ENCODE measurements around the gene SLC35C1.

Gene SLC35C1
- 5.5 to 26.2 (median 13.8) reads per million in 17 experiments for total RNA-seq

DNA sequence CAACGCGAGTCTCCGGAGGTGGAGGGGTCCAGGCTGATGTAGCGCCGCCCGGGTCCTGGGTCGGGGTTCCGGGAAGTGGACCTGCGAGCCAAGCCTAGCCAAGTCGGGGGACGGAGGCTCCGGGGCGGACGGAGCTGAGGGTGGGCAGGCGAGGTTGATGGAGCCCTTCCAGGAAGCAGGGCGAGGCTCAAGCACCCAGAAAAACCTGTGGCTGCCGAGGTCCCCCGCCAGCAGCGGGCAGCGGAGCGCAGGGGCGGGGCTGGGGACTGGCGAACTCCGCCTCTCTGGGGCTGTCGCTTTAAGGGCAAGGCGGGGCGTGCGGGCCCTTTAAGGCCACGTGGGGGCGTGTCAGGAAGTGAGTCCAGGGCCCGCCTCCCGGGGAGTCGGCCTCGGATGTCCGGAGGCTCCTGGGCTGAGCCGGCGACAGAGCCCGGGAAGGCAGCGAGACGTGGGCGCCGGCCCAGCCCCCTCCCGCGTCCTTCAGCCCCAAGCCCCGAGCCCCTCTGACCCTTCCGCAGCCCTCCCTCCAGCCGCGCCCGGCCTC lies at the start of gene SLC35C1:
SLC35C1 (plus strand) TSS at position 389 of the 544 bp plus-strand sequence. CDS start 653 bp downstream, outside the sequence.
- peak; percentile 96 to 99 (median 98) for DNase-seq

DNA sequence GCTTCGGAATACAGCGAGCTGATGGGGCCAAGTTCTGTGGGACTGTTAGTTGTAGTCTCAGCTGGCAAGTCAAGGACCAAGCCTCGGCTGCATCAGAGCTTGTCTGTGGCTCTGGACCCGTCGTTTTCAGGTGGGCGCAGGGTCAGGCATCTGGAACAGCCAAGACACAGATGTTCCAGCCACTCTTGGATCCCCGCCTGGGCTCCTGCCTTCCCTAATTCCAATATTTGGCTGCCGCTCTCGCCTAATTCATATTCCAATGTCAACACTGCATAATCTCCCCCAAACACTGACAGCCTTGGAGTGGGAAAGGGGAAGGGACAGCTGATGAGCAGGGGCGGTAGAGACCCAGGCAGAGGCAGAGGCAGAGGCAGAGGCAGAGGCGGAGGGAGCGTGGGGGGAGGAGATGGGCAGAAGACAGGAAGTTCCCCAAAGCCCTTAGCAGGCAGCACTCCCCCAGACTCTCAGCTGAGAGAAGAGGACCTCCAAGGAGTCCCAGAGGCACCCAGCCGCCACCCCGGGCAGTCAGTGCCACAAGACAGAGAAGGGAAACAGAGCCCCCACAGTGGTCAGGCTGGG lies 49.6 kb upstream of the SLC35C1 start:
- DNase-seq: no peak

DNA sequence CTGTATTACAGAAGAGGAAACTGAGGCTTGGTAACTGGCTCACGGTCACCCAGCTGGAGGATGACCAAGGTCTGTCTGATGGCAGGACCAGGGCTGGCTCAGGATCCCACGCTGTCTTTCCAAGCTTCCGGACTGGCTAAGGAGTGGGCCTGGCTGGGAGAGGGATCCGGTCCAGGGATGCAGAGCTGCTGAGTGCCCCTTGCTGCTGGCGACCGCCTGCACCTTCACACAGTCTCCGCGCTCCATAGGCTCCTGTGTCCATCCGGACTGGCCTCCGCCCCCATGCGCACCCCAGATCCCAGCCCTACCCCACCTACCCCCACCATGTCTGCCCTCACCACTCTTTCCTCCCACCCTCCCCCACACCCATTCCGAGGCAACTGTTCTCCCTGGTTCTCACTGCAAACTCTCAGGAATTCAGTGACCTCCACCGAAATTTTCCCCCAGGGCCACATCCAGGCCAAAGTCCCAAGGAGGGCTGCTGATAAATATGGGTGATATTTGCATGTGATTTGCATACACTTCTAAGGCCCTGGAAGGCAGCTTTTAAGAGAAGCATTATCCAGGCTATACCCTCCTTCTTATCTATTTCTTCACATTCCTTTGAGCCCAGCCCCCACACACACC lies 48.5 kb upstream of the SLC35C1 start:
- no peak for DNase-seq

DNA sequence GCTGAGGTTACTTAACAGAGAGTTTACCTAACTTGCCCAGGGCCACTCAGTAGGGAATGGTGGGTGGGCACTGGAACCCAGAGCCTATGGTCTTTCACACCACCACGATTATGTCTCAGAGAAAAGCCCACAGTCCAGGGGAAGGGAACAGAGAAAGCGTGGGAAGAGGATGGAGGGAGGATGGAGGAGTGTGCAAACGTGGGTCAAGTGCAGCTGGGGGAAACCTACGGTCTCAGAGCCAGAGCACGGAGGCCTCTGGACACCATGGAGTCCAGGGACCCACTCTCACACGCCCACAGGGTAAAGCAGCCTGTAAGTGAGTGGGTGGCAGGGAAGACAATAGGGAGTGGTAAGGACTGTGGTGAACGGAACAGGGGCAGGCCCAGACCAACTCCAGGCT lies 47.3 kb upstream of the SLC35C1 start:
- DNase-seq: no peak

DNA sequence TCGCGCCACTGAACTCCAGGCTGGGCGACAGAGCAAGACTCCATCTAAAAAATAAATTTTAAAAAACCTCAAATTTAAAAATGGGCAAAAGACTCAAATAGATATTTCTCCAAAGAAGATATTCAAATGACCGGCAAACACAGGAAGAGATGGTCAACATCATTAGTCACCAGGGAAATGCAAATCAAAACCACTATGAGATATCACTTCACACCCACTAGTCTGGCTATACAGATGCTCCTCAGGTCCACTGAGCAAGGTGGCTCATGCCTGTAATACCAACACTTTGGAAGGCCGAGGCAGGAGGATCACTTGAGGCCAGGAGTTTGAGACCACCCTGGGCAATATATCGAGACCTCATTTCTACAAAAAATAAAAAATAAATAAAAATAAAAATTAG lies 43.3 kb upstream of the SLC35C1 start:
- no peak for DNase-seq

DNA sequence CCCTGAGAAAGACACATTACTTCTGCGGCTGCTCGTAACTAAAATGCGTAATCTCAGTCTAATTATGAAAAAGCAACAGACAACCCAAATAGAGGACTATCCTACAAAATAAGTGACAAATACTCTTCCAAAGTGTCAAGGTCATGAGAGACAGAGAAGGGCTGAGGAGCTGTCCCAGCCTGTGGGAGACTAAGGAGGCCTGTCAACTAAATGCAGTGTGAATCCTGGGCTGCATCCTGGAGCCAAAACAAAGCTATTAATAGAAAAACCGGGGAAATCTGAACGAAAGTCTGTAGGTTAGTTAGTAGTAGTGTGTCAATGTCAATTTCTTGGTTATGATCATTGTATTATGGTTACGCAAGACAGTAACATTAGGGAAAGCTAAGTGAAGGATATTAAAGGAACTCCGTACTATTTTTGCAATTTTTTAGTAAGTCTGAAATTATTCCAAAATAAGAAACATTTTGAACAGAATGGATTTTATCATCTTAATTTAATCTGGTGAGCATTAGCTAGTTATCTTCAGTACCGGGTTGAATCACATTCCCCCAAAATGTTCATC lies 39.8 kb upstream of the SLC35C1 start:
- no peak for DNase-seq

DNA sequence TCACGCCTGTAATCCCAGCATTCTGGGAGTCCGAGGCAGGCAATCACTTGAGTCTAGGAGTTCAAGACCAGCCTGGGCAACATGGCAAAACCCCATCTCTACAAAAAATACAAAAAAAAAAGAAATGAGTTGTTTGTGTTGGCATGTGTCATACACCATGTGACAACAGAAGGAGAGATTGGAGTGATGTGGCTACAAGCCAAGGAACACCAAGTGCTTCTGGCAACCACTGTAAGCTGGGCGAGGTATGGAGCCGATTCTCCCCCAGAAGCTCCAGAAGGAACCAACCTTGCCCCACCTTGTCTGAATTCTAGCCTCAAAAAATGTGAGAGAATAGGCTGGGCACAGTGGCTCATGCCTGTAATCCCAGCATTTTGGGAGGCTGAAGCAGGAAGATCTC lies 39.1 kb upstream of the SLC35C1 start:
- no peak for DNase-seq

DNA sequence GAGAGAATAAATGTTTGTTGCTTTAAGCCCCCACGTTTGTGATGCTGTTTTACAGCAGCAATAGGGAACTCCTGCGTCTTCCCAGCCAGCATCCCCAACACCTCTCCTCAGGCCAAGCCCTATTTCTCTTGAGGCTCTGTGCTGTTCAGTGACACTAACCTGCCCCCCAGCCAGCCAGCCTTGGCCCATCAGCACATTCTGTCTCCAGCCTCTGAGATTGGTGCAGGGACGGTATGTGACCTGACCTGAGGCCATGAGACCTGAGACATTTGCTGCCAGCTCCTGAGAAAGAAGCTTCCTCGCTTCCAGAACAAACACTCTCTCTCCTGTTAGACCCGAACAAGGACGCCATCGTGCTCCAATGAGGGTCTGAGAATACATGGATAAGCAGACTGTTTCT lies 38.5 kb upstream of the SLC35C1 start:
- DNase-seq: no peak

DNA sequence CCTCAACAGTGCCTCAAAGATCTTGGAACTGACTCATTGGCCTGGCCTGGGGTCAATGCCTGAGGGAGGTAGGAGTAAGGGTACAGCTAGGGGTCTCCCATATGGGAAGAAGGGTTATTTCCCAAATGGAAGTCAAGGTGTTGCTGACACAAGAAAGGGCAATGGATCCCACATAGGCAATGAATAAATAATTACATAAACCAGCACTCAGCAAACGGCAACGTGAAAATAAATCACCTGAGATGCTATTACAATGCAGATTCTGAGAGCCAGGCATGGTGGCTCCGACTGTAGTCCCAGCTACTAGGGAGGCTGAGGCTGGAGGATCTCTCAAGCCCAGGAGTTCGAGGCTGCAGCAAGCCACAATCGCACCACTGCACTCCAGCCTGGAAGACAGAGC lies 36.5 kb upstream of the SLC35C1 start:
- no peak for DNase-seq

DNA sequence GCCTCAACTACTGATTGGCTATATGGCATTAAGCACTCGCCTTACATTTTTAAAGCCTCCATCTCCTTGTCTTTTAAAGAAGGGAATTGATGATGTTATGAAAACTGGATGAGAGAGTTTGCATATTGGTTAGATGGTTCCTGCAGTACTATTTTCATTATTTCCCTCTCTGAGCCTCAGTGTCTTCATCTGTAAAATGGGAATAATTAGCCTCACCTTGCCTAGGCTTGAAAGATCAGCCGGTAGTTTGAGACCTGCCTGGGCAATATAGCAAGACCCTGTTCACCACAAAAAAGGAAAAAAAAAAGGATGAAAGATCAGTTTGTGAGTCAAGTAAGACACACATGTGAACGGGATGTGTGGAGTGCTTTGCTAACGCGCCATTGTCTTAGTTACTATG lies 35.0 kb upstream of the SLC35C1 start:
- no peak for DNase-seq

DNA sequence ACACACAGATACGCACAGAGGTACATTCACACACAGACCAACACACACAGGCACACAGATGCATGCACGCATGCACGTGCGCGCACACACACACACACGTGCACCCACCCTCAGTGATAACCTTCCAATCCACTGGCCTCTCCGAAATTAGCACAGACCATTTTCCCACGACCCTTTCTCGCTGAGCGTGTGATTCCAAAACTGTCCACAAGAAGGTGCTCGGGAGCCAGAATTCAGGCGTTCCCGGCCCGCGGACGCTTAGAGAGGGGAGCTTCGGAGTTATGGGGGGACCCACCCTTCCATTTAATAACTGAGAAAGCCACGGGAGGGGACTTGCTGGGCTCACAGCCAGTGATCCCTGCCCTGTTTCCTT lies 33.8 kb upstream of the SLC35C1 start:
- DNase-seq: peak; percentile 58 to 80 (median 78)

DNA sequence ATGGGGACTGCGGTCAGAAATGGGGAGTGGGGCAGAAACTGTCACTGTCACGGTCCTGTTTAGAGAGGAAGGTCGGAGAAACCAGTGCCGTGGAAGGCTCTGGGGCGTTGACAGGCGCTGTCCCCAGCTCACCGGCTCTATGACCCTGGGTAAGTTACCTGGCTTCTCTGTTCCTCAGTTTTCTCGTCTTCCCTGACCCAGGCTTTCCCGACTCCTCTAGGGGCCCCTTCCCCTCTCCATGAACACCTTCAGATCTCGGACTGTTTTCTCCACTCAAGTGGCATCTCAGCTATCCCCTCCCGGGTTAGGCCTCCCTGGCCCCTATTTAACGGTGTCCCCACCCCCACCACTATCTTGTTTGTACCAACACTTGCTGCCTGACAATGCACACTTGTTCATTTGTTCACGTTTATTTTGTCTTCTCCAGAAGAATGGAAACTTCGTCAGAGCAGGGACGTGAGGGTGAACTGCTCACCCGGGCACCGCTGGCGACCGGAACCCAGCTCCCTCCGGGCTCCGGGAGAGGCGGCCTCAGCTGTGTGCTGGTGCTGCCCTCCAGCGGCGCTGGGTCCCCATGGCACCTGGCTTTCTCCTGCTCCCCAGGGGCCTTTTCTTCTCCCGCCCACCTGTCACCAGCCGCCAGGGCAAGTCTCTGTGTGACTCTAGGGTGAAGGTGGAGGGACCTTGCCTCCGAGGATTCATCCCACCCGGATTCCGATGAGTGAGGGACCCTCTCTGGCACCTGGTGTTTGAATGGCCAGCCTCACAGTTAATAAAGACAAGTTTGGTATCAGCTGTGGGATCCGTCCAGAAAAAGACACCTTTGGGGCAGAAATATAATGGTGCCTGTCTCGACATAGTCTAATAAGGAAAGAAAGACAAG lies 33.1 kb upstream of the SLC35C1 start:
- peak; percentile 86 to 93 (median 90) for DNase-seq

DNA sequence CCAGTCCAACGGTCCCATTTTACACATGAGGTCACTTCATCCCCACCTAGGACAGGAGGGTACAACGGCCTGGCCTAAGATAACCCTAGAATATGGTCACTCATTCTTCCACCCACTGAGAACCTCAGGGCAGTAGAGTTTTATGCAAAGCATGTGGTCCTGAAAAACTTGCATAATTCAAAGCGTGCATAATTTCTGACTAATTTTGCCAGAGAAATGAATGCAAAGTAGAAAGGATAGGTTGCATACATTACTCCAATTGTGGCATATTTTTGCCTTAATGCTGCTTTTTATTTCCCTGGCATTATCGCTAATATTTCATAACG lies 32.5 kb upstream of the SLC35C1 start:
- no peak for DNase-seq

DNA sequence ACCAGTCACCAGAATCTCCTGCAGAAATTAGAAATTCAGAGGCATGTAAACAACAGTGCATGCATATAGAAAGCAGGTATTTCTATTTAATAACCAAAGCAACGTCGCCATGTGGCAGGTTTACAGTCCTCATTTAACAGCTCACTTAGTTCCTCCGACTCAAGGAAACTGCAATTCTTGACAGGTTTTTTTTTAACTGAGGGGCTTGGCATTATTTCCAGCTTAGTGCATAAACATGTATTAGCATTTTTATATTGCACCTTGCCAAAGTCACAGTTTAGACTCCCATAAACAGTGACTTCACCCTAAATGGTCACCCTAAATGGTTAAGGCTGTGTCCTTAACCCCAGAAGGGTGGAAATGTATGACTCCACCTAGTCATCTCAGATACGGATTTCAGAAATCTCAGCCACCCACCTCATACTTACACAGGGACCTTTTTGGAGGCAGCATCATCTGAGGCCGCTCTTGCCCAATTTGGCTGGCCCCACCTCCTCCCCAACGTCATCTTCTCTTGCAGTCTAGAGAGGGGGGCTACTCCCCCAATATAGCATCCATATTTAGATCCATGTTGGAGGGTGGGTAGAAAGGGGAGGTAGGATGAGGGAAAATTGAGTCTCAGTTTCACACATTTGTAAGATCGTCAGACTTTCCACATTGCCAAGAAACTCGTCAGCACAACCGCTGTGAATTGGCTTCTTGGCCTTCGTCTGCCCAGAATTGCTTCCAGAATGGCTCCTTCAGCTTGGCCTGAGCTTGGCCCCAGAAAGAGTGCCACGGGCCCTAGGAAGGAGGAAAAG lies 31.8 kb upstream of the SLC35C1 start:
- no peak for DNase-seq

DNA sequence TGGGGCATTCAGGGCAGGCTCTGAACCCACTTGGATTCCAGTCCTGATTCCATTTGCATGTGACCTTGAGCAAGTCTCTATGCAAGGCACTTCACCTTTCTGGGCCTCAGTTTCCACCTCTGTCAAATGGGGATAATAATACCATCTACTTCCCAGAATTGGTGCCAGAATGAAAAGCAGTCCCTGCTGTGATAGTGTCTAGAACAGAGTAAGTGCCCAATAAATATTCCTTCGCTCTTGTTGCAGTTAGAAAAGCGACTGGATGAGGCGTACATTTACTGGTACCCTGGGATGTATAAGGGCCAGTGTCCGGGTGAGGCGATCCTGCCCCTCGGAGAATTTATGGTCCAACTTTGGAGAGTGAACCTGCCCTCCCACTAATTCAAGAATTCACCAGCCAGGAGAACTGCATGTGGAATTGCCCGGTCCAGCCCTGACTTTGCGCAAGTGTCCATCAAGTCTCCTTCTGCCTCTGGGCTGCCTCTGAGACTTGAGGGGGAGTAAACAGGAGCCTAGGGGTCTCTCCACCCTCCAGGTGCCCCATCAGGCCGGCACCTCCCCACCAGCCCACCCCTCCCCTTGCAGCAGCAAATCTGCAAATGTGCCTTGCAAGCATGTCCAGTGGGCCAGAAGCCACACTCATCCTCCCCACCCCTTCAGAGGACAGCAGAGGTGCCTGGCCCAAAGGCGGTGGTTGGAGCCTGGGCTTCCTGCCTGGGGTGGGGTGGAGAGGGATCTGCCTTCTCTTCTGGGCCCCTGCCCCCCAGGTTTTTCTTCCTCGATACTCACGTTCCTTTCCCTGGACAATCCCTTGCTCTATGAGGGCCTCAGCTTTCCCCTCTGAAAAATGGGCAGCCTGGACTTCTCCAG lies 30.9 kb upstream of the SLC35C1 start:
- no peak for DNase-seq

DNA sequence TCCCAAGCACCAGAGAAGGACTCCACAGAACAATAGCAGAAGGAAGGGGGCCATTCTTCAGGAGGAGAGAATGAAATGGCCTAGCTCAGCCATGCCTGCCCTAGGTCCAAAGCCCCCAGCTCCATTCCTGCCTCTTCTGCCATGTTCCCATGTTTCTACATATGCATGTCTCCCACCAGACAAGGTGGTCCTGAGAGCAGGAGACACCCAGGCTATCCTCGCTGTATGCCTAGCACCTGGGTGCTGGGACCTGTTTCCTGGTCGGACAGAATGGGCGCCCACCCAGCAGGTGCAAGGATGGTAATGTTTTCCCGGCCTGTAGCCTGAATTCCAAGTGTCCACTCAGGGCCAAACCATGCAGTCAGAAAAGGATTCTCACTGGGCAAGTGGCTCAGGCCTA lies 30.2 kb upstream of the SLC35C1 start:
- DNase-seq: no peak

DNA sequence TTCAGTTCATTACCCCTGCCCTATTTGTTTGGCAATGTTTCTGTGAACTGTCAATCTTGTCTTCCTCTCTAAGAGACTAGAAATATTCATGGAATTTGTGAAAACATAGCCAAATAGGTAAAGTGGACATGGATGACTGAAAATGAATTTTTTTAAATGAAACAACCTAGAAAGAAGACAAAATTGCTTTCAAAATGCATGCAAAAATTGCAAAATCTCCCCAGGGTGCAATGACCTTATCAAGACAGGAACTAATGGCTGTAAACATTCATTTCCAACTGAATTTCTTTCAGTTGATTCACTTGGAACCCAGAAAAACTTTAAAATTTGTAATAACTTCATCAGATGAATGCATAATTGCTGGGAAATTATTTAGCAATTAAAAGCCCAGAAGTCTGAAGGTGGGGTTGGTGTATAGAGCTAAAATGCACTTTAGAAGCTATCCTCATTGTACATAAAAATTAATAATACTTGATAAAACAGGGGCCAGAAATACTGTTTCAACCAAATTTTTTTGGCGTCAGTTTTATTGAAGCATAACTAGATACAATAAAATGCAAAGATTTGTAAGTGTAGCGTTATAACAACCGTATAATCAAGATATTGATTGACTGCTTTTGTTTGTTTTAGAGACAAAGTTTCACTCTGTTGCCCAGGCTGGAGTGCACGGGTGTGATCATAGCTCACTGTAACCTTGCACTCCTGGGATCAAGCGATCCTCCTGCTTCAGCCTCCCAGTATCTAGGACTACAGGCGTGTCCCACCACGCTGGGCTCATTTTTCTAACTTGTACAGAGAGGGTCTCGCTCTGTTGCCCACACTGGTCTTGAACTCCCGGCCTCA lies 27.6 kb upstream of the SLC35C1 start:
- DNase-seq: peak in 2 of 4 experiments; percentile 8 to 22

DNA sequence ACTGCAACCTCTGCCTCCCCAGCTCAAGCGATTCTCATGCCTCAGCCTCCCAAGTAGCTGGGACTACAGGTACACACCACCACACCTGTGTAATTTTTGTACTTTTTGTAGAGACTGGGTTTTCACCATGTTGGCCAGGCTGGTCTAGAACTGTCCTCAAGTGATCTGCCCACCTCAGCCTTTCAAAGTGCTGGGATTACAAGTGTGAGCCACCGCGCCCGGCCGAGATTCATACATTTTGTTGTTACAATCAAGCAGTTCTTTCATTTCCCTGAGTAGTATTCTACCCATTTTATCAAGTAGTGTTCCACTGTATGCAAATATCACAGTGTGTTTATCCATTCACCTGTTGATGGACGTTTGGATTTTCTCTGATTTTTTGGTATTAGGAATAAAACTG lies 26.6 kb upstream of the SLC35C1 start:
- DNase-seq: no peak

DNA sequence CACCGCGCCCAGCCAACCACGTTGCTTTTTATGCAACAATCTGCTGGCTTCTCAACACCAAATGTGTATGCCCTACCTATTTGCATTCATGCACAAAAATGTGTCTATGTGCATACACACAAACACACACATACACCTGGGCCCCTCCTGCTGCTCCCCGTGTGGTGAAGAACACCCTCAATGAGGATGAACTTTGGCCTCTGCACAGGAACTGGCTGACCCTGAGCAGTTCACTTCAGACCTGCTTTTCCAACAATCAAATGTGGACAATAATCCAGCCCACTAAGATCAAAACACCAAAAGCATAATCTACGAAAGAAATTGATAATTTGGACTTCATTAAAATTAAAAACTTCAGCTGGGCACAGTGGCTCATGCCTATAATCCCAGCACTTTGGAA lies 25.3 kb upstream of the SLC35C1 start:
- no peak for DNase-seq

DNA sequence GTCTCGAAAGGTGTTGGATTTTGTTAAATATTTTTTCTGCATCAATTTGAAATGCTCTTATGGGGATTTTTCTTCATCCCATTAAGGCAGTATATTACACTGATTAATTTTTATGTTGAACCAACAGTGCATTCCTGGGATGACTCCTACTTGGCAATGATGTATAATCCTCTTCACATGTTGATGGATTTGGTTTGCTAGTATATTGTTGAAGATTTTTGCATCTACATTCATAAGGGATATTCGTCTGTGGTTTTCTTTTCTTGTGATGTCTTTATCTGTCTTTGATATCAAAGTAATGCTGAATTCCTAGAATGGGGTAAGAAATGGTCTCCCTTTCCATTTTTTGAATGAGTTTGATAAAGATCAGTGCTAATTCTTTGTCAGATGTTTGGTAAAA lies 18.7 kb upstream of the SLC35C1 start:
- no peak for DNase-seq

All from suppressor macrophage (primary cell).